Measurements from ENCODE around the gene XXYLT1.

DNA sequence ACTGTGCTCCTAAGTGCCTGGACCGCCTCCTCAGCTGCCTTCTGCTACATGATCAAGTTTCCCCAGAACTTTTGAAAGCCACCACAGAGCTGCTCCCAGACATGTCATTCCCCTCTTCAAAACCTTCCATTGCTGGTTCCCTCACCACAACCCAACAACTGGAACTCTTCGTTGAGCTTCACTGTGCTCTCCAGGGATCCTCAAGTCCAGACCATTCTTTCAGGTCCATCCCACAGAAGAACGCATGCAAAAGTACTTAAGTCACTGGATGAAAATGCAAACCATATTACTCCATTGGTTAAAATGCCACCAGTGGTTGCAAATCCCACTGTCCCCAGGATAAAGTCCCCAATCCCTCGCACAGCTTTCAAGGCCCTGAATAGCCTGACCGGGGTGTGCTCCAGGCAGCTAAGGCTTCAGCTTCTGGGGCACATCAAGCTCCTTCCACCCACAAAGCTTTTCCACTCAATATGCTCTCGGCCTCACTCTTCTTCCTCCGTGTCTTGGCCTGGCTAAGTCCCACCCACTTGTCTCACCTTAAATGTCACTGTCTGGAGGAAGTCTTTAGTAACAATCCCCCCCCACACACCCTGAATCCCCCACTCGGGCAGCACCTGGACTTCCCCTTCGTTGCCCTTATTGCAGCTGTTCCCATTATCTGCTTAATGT is 84.8 kb downstream of the XXYLT1 start:
- TF ChIP-seq, protein P1, sequence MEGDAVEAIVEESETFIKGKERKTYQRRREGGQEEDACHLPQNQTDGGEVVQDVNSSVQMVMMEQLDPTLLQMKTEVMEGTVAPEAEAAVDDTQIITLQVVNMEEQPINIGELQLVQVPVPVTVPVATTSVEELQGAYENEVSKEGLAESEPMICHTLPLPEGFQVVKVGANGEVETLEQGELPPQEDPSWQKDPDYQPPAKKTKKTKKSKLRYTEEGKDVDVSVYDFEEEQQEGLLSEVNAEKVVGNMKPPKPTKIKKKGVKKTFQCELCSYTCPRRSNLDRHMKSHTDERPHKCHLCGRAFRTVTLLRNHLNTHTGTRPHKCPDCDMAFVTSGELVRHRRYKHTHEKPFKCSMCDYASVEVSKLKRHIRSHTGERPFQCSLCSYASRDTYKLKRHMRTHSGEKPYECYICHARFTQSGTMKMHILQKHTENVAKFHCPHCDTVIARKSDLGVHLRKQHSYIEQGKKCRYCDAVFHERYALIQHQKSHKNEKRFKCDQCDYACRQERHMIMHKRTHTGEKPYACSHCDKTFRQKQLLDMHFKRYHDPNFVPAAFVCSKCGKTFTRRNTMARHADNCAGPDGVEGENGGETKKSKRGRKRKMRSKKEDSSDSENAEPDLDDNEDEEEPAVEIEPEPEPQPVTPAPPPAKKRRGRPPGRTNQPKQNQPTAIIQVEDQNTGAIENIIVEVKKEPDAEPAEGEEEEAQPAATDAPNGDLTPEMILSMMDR (IDR thresholded peaks at IDR 0.05 in 2 of 3, conservative IDR thresholded peaks at IDR 0.05 in 1 of 3; ENCODE audit: borderline replicate concordance in 1 of 3, insufficient read depth in 1 of 3, low read depth in 2 of 3, low read length in 2 of 3) = no peak
- TF ChIP-seq EZH2phosphoT487 (IDR thresholded peaks at IDR 0.05; ENCODE audit: borderline replicate concordance) (no peak), POLR2AphosphoS5 (IDR thresholded peaks at IDR 0.05; ENCODE audit: low read depth, low read length) (no peak), JUND (IDR thresholded peaks at IDR 0.05) (no peak), CEBPB (IDR thresholded peaks at IDR 0.05; ENCODE audit: low read depth) (no peak), RAD21 (IDR thresholded peaks at IDR 0.05; ENCODE audit: low read depth) (no peak), POLR2A (IDR thresholded peaks at IDR 0.05; ENCODE audit: borderline replicate concordance, extremely low read depth, insufficient read depth, insufficient read length) (no peak), TCF7L2 (IDR thresholded peaks at IDR 0.05; ENCODE audit: borderline replicate concordance, extremely low read depth, insufficient read depth, insufficient read length) (no peak), EZH2 (IDR thresholded peaks at IDR 0.05) (no peak), YY1 (IDR thresholded peaks at IDR 0.05; ENCODE audit: extremely low read depth, insufficient replicate concordance, low read depth, low read length) (no peak)
- TF ChIP-seq, protein P2, sequence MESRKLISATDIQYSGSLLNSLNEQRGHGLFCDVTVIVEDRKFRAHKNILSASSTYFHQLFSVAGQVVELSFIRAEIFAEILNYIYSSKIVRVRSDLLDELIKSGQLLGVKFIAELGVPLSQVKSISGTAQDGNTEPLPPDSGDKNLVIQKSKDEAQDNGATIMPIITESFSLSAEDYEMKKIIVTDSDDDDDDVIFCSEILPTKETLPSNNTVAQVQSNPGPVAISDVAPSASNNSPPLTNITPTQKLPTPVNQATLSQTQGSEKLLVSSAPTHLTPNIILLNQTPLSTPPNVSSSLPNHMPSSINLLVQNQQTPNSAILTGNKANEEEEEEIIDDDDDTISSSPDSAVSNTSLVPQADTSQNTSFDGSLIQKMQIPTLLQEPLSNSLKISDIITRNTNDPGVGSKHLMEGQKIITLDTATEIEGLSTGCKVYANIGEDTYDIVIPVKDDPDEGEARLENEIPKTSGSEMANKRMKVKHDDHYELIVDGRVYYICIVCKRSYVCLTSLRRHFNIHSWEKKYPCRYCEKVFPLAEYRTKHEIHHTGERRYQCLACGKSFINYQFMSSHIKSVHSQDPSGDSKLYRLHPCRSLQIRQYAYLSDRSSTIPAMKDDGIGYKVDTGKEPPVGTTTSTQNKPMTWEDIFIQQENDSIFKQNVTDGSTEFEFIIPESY (IDR thresholded peaks at IDR 0.05; ENCODE audit: extremely low read depth, insufficient replicate concordance, low read length) = no peak
- TF ChIP-seq, protein P3, sequence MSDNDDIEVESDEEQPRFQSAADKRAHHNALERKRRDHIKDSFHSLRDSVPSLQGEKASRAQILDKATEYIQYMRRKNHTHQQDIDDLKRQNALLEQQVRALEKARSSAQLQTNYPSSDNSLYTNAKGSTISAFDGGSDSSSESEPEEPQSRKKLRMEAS (IDR thresholded peaks at IDR 0.05) = no peak
- TF ChIP-seq, protein P4, sequence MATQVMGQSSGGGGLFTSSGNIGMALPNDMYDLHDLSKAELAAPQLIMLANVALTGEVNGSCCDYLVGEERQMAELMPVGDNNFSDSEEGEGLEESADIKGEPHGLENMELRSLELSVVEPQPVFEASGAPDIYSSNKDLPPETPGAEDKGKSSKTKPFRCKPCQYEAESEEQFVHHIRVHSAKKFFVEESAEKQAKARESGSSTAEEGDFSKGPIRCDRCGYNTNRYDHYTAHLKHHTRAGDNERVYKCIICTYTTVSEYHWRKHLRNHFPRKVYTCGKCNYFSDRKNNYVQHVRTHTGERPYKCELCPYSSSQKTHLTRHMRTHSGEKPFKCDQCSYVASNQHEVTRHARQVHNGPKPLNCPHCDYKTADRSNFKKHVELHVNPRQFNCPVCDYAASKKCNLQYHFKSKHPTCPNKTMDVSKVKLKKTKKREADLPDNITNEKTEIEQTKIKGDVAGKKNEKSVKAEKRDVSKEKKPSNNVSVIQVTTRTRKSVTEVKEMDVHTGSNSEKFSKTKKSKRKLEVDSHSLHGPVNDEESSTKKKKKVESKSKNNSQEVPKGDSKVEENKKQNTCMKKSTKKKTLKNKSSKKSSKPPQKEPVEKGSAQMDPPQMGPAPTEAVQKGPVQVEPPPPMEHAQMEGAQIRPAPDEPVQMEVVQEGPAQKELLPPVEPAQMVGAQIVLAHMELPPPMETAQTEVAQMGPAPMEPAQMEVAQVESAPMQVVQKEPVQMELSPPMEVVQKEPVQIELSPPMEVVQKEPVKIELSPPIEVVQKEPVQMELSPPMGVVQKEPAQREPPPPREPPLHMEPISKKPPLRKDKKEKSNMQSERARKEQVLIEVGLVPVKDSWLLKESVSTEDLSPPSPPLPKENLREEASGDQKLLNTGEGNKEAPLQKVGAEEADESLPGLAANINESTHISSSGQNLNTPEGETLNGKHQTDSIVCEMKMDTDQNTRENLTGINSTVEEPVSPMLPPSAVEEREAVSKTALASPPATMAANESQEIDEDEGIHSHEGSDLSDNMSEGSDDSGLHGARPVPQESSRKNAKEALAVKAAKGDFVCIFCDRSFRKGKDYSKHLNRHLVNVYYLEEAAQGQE (IDR thresholded peaks at IDR 0.05; ENCODE audit: low read depth) = no peak
- TF ChIP-seq, protein P5, sequence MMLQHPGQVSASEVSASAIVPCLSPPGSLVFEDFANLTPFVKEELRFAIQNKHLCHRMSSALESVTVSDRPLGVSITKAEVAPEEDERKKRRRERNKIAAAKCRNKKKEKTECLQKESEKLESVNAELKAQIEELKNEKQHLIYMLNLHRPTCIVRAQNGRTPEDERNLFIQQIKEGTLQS (IDR thresholded peaks at IDR 0.05) = no peak

Measured in HCT116 (cell line).